ENCODE data around the gene B3GAT1.

Gene B3GAT1

DNA sequence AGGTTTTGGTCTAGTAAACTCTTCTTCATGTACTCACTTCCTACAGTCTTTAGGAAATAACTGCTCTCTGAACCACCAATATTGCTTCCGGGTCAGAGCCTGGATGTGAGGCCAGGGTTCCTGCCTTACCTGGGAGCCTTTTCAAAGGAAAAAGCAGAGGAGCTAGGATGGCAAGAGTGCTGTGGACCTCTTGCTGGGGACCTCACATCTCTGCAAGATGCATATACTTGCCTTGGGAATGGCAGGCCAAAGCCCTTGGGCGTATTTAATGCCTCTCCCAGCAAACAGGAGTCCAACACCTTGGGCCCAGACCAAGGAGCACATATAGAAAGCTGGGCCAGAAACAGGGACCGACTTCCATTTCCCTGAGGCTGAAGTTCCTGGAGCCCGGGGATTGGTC, 75.0 kb downstream of the B3GAT1 start:
- Histone ChIP-seq H3K27me3 (ENCODE audit: insufficient read depth, poor library complexity, severe bottlenecking) (peaks cover 14% of the 10 kb centered on the region), H3K4me3 (replicated peaks; ENCODE audit: insufficient read depth, low read length) (no peak overlapping the region), H3K27ac (replicated peaks) (no peak overlapping the region)
- DNase-seq (ENCODE audit: low read depth in 1 of 2, low spot score in 1 of 2): no peak
- no peak for TF ChIP-seq GABPA (IDR thresholded peaks at IDR 0.05; ENCODE audit: low read depth)
- TF ChIP-seq, protein P1, sequence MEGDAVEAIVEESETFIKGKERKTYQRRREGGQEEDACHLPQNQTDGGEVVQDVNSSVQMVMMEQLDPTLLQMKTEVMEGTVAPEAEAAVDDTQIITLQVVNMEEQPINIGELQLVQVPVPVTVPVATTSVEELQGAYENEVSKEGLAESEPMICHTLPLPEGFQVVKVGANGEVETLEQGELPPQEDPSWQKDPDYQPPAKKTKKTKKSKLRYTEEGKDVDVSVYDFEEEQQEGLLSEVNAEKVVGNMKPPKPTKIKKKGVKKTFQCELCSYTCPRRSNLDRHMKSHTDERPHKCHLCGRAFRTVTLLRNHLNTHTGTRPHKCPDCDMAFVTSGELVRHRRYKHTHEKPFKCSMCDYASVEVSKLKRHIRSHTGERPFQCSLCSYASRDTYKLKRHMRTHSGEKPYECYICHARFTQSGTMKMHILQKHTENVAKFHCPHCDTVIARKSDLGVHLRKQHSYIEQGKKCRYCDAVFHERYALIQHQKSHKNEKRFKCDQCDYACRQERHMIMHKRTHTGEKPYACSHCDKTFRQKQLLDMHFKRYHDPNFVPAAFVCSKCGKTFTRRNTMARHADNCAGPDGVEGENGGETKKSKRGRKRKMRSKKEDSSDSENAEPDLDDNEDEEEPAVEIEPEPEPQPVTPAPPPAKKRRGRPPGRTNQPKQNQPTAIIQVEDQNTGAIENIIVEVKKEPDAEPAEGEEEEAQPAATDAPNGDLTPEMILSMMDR (IDR thresholded peaks at IDR 0.05; ENCODE audit: insufficient read depth, low read length): no peak
- no peak for TF ChIP-seq POLR2AphosphoS5 (IDR thresholded peaks at IDR 0.05; ENCODE audit: low read depth)
- no peak for TF ChIP-seq SPI1 (IDR thresholded peaks at IDR 0.05; ENCODE audit: borderline replicate concordance, low read depth)
- TF ChIP-seq REST (IDR thresholded peaks at IDR 0.05; ENCODE audit: insufficient replicate concordance, low read depth): no peak

GRCh38 chr11:134334796-134335571, 77.1 kb downstream of the B3GAT1 start:
- DNase-seq (ENCODE audit: low read depth in 1 of 2, low spot score in 1 of 2): no peak
- no peak overlapping the region for H3K4me3 ChIP-seq (replicated peaks; ENCODE audit: insufficient read depth, low read length)
- no peak overlapping the region for H3K27ac ChIP-seq (replicated peaks)
- TF ChIP-seq GABPA (IDR thresholded peaks at IDR 0.05; ENCODE audit: low read depth): no peak
- no peak for TF ChIP-seq REST (IDR thresholded peaks at IDR 0.05; ENCODE audit: insufficient replicate concordance, low read depth)
- TF ChIP-seq POLR2AphosphoS5 (IDR thresholded peaks at IDR 0.05; ENCODE audit: low read depth): no peak
- no peak for TF ChIP-seq SPI1 (IDR thresholded peaks at IDR 0.05; ENCODE audit: borderline replicate concordance, low read depth)
- H3K27me3 ChIP-seq (ENCODE audit: insufficient read depth, poor library complexity, severe bottlenecking): peaks cover 26% of the 10 kb centered on the region

- no peak for DNase-seq (ENCODE audit: low read depth in 1 of 2, low spot score in 1 of 2)
- H3K27ac ChIP-seq (replicated peaks): no peak overlapping the region
- no peak overlapping the region for H3K4me3 ChIP-seq (replicated peaks; ENCODE audit: insufficient read depth, low read length)
- peaks cover 25% of the 10 kb centered on the region for H3K27me3 ChIP-seq (ENCODE audit: insufficient read depth, poor library complexity, severe bottlenecking)
- TF ChIP-seq POLR2AphosphoS5 (IDR thresholded peaks at IDR 0.05; ENCODE audit: low read depth): no peak
- no peak for TF ChIP-seq SPI1 (IDR thresholded peaks at IDR 0.05; ENCODE audit: borderline replicate concordance, low read depth)
- no peak for TF ChIP-seq GABPA (IDR thresholded peaks at IDR 0.05; ENCODE audit: low read depth)
- TF ChIP-seq, protein P1 (IDR thresholded peaks at IDR 0.05; ENCODE audit: insufficient read depth, low read length): no peak
- TF ChIP-seq REST (IDR thresholded peaks at IDR 0.05; ENCODE audit: insufficient replicate concordance, low read depth): no peak
These were observed 78.1 kb downstream of the B3GAT1 start for GRCh38 chr11:134333946-134334345.

Data from HL-60 (cell line).